Thymus (tissue), 11 donors: ENCODE results near the gene C8A. TPM values are rescaled to one million over a fixed set of nuclear protein-coding genes. Genes with fewer than 3 reads are reported as not detected.
A peak's percentile ranks its signal among the peaks of the same experiment; 100 is the strongest.

Source experiments
- DNase-seq, 9 donors: peaks; one replicate each; pipeline ENCODE4 v3.0.0-alpha.2; 2013; ENCODE audit warnings: low spot score in 9 of 9, low read depth in 6 of 9, missing footprints in 1 of 9
- H3K27ac ChIP-seq, 2 donors: one replicate each; pipeline ENCODE4 v1.5.1; 2013; ENCODE audit warnings: control low read depth in 1 of 2, low read depth in 1 of 2, low read length in 1 of 2, mild to moderate bottlenecking in 1 of 2, moderate library complexity in 1 of 2
- H3K27me3 ChIP-seq, 2 donors: one replicate each; pipeline ENCODE4 v1.5.1; 2013; ENCODE audit warnings: low read length in 1 of 2; ENCODE audit not compliant: control insufficient read depth in 2 of 2, insufficient read depth in 1 of 2
- H3K36me3 ChIP-seq, 2 donors: one replicate each; pipeline ENCODE4 v1.5.1; 2013; ENCODE audit warnings: low read length in 1 of 2, mild to moderate bottlenecking in 1 of 2, moderate library complexity in 1 of 2; ENCODE audit not compliant: control insufficient read depth in 2 of 2, insufficient read depth in 2 of 2
- H3K4me1 ChIP-seq, 2 donors: one replicate each; pipeline ENCODE4 v1.5.1; 2013; ENCODE audit warnings: low read length in 2 of 2; ENCODE audit not compliant: control insufficient read depth in 2 of 2, insufficient read depth in 2 of 2
- H3K4me3 ChIP-seq, 2 donors: one replicate each; pipeline ENCODE4 v1.5.1; 2013; ENCODE audit warnings: low read length in 2 of 2, control low read depth in 1 of 2, mild to moderate bottlenecking in 1 of 2
- H3K9me3 ChIP-seq, 2 donors: one replicate each; pipeline ENCODE4 v1.5.1; 2013; ENCODE audit warnings: low read length in 1 of 2, mild to moderate bottlenecking in 1 of 2; ENCODE audit not compliant: control insufficient read depth in 2 of 2, insufficient read depth in 1 of 2
- WGBS: extraction: QIAGEN DNeasy Blood & Tissue Kit; methylation state at CpG from one replicate; pipeline ENCODE4 v1.1.7; 2013; 5-methylcytosine and 5-hydroxymethylcytosine counted together
- polyA plus RNA-seq: library from polyadenylated mRNA; stranded (reverse); fragments of 200-250 nt; gene quantifications from one replicate; pipeline ENCODE4 v1.2.3, GENCODE V29; 2013
- total RNA-seq: library from RNA; stranded (reverse); fragments of 120-200 nt; gene quantifications from one replicate; pipeline ENCODE4 v1.2.4, GENCODE V29; 2013
- donor health status: healthy.

C8A gene
- total and polyA plus RNA-seq, 2 donors = under 0.01 to 0.02 TPM

DNA sequence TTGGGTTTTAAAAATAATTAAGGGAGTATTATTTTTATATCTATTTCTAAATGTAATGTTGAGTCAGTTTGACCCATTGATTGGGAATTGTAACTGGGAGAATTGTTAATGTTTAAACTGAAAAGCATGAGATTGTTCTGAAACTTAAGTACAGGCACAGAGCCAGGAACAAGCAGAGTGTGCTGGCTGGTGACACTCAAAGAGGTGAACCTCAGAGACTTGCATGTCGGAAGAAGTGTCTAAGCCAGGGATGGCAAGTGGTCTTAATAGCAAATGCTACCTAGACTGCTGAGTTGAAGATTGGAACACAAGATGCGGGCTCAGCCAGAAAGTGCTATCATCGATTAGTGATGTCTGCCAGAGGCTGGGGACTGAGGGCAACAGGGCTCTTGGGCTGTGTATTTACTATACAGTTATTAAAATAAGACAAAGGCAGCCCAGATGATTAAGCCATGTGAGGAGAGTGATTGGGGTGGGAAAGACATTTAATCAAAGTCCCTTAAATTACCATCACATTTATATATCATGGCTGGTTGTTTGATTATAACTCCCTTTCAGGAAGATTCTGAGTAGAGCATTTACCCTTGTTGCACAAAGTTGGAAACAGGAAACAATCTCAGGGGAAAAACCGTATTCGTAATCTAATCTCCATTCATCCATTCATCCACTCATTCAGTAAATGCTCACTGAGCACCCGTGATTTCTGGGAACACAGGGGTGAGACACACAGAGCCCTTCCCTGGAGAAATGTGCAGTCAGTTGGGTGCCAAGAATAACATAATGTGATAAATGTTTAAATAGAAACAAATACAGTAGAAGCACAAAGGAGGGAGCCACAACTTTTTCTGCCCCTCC, 42.8 kb downstream of the C8A start:
- Histone ChIP-seq H3K9me3 (no peaks in the 10 kb centered on the region), H3K4me1 (no peaks in the 10 kb centered on the region), H3K4me3 (no peak overlapping the region), H3K36me3 (no peaks in the 10 kb centered on the region), H3K27me3 (no peaks in the 10 kb centered on the region), H3K27ac (no peak overlapping the region)
- peak in 1 of 9 donors; percentile 4 for DNase-seq
- WGBS = 83% methylated on average over 6 of the region's 6 CpGs

DNA sequence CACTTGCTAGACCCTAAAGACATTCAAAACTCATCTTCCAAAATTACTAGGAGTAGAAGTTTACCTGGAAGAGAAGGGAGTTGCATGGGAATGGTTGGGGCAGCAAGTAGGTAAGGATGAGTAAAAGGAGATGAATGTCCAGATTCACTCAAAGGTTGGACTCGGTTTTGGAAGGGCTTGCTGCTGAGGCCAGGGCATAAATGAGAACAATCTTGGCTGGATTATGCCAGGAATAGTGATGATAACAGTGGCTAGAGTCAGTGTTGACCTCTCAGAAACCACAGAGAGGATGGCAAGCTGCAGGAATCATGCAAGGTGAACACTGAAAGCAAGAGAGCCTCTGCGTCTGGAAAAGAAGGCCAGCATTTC, 43.4 kb downstream of the C8A start:
- DNase-seq = no peak
- no peaks in the 10 kb centered on the region for H3K36me3 ChIP-seq
- no peaks in the 10 kb centered on the region for H3K4me1 ChIP-seq
- 84% methylated on average over 2 of the region's 2 CpGs for WGBS
- no peaks in the 10 kb centered on the region for H3K27me3 ChIP-seq
- H3K4me3 ChIP-seq = no peak overlapping the region
- no peaks in the 10 kb centered on the region for H3K9me3 ChIP-seq
- H3K27ac ChIP-seq = no peak overlapping the region

DNA sequence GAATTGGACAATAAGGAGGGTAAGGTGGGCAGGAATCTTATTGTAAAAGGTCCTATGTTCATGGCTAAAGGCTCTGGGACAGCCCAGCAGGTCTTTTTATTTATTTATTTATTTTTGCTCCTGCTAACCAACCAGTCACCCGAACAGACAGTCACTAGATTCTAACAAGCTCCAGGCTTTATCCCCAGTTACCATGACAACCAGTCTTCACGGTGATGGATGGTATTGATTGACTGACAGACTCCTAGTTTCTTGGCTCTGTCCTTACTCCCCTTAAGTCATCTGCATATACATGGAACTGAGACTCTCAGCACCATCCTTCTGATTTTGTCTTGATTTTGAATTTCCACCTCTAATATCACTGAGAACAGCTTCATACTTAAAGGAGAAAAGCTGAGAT, 44.3 kb downstream of the C8A start:
- WGBS = 73% methylated on average over 2 of the region's 2 CpGs
- H3K27ac ChIP-seq = no peak overlapping the region

DNA sequence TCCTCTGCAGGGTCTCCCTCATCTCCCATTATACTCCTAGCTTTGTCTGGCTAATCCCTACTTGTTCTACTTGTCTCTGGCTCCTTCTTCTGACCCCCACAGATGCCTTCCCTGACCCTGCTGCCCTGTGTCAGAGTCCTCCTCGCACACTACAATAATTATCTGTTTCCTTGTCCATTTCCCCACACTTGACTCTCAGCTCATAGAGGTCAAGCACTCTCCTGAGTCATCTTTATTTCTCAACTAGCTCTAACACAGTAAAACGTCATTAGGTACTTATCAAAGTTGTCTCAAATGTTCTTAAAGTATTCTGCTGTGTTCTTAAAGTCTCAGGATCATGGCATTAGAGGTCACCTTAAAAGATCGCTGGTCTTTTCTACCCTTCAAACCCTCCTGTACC, 47.1 kb downstream of the C8A start:
- Histone ChIP-seq H3K4me3 (no peak overlapping the region), H3K27ac (no peak overlapping the region), H3K4me1 (no peaks in the 10 kb centered on the region), H3K36me3 (no peaks in the 10 kb centered on the region), H3K9me3 (no peaks in the 10 kb centered on the region), H3K27me3 (no peaks in the 10 kb centered on the region)
- WGBS = 81% methylated on average over 3 of the region's 3 CpGs
- no peak for DNase-seq

More for the DNA sequence above, 44.3 kb downstream of the C8A start:
- Histone ChIP-seq H3K9me3 (no peaks in the 10 kb centered on the region), H3K36me3 (no peaks in the 10 kb centered on the region), H3K4me1 (no peaks in the 10 kb centered on the region), H3K4me3 (no peak overlapping the region), H3K27me3 (no peaks in the 10 kb centered on the region)
- no peak for DNase-seq

DNA sequence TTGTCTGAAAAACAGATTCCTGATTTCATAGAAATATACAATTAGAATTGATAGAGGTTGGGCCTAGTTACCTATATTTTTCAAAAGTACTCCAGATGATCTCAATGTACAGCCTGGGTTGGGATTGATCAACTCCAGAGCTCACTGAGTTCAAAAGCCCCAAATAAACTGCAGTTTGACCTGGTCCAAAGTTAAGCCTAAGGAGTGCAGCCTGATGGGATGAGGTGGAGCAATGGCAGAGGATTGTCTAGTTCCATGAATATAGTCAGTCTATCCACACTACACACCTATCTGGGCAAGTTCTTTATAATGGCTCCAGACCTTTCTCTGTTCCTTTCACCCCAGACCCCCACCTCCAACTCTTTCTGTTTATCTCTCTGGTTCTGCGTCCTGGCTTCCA, 49.2 kb downstream of the C8A start:
- 100% methylated on average over 1 of the region's 1 CpG for WGBS
- Histone ChIP-seq H3K27me3 (no peaks in the 10 kb centered on the region), H3K27ac (no peak overlapping the region), H3K4me3 (no peak overlapping the region), H3K9me3 (no peaks in the 10 kb centered on the region), H3K4me1 (no peaks in the 10 kb centered on the region), H3K36me3 (no peaks in the 10 kb centered on the region)
- DNase-seq = no peak

DNA sequence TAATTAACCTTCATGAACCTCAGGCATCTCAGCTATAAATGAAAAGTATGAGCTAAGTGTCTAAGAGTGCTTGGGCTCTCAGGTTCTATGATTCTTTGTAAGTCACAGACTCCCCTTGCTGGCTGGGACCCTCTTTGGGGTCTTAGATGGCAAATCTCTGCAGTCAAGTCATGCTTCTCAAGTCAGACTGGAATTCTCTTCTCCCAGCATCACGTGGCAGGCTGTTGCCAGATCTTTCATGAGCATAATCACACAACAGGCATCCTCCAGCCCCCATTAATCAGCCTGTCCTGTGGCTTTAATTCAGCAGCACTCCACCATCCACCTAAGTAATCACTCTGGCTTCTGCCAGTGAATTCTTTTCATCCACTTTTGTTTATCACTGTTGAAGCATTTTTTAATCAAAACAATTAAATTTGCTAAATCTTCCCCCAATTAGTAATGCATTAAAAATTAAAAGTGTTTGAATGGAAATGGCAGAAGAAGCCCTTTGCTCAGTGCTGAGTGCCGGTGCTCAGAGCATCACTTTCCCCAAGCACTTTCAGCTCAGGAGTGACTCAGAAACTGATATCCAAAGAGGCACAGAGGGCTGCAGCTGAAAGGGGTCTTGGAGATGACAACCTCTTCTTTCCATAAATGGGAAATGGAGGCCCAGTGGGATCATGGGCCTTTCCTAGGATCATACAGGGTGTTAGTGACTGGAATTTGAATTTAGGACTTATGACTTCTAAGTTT, 50.2 kb downstream of the C8A start:
- Histone ChIP-seq H3K4me3 (no peak overlapping the region), H3K4me1 (no peaks in the 10 kb centered on the region), H3K27ac (no peak overlapping the region), H3K9me3 (no peaks in the 10 kb centered on the region), H3K27me3 (no peaks in the 10 kb centered on the region), H3K36me3 (no peaks in the 10 kb centered on the region)
- DNase-seq = no peak
- WGBS = 74% methylated on average over 2 of the region's 2 CpGs

DNA sequence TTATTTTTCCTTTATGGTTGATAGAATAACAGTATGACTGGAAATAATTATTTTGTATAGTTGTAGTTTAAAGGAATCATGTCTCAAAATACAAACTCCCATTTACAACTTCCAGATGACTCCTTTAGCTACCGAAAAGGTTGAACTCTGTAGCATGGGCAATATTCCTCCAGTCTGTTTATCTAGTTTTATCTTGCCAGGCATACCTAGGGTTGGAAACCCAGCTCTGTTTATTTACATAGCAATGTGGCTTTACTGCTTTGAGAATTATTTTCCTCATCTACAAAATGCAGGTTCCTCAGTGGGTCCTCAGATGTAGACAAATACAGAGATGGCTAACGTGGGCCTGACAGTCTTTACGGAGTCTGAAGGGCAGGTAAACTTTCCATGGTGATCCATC, 51.1 kb downstream of the C8A start:
- Histone ChIP-seq H3K4me3 (no peak overlapping the region), H3K27ac (no peak overlapping the region), H3K36me3 (no peaks in the 10 kb centered on the region), H3K4me1 (no peaks in the 10 kb centered on the region), H3K27me3 (no peaks in the 10 kb centered on the region), H3K9me3 (no peaks in the 10 kb centered on the region)
- 89% methylated on average over 3 of the region's 3 CpGs for WGBS
- DNase-seq = no peak

DNA sequence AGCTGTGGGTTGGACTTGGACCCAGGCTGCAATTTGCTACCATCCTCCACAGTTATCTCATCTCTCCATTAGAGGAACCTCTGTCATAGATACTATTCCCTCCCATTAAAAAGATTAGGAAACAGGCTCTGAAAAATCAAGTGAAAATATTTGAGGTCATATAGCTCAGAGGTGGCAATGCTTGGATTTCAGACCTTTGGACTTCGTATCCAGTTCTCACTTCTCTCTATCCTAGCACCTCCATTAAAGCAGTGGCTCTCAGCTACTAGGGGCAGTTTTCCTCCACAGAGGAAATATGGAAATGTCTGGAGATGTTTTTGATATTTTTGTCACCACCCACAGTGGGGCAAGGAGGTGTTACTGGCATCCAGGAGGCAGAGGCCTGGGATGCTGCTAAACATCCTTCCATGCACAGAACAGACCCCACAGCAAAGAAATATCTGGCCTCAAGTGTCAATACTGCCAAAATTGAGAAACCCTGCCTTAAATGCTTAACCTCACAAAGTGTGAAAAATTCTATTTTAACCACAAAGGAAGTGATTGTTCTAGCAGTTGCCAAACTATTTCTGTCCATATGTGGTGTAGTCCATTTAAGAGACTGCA, 54.1 kb downstream of the C8A start:
- H3K36me3 ChIP-seq = no peaks in the 10 kb centered on the region

DNA sequence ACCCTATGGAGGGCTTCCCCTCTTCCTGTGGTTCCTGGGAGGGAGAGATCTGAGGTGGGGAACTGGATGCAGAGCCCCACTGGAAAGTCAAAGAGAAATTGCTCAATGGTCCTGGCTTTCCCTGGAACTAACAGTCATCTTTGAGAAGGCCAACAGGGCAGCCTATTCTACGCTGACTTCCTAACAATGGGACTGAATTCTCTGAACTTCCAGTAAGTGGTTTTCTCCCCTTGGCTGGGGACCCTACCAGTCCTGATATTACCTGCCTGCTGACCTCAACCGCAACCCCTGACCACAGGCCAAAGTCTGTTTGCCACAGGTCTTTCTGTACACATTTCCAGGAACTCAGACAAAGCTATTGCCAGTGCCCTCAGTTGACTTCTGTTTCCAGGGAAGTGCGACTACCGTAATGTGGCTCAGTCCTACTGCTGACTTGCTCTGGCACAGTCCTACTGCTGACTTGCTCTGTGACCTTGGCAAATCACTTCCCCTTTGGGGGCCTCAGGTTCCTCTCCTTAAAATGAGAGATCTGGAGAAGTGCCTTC, 55.9 kb downstream of the C8A start:
- H3K27me3 ChIP-seq = no peaks in the 10 kb centered on the region
- peaks cover 0 to 1% of the 10 kb centered on the region in 2 donors for H3K9me3 ChIP-seq
- no peak overlapping the region for H3K27ac ChIP-seq
- H3K4me1 ChIP-seq = no peaks in the 10 kb centered on the region
- no peaks in the 10 kb centered on the region for H3K36me3 ChIP-seq
- no peak overlapping the region for H3K4me3 ChIP-seq
- 76% methylated on average over 4 of the region's 4 CpGs for WGBS
- no peak for DNase-seq

More for the DNA sequence above, 54.1 kb downstream of the C8A start:
- DNase-seq = no peak
- Histone ChIP-seq H3K9me3 (no peaks in the 10 kb centered on the region), H3K27me3 (no peaks in the 10 kb centered on the region), H3K4me1 (no peaks in the 10 kb centered on the region), H3K4me3 (no peak overlapping the region), H3K27ac (no peak overlapping the region)
- WGBS = 85% methylated on average over 1 of the region's 1 CpG
